Upper lobe of right lung (tissue), 1 donor: ENCODE results near the gene GABRP. TPM values are rescaled to one million over a fixed set of nuclear protein-coding genes. Genes with fewer than 3 reads are reported as not detected.
"Not testable (repeated sequence)": the region's sequence is repeated elsewhere in the genome, so short reads cannot be mapped to it uniquely, and the experiment has no call there.

ENCODE experiments used
- ATAC-seq: fragments of 200-7000 bp; cut with Tn5 transposase; one replicate; pipeline ENCODE4 v1.9.1; 2020; ENCODE audit warnings: mild to moderate bottlenecking, moderate library complexity
- DNase-seq: peaks from one replicate; pipeline ENCODE4 v3.0.0-alpha.2; 2020
- H3K27ac ChIP-seq: fragments of 200-600 bp; one replicate; pipeline ENCODE4 v1.8.0; 2022
- H3K27me3 ChIP-seq: fragments of 200-600 bp; one replicate; pipeline ENCODE4 v1.8.0; 2022; ENCODE audit warnings: mild to moderate bottlenecking
- H3K36me3 ChIP-seq: fragments of 200-600 bp; one replicate; pipeline ENCODE4 v1.8.0; 2022
- H3K4me1 ChIP-seq: fragments of 200-600 bp; one replicate; pipeline ENCODE4 v1.8.0; 2022
- H3K4me3 ChIP-seq: fragments of 200-600 bp; one replicate; pipeline ENCODE4 v1.8.0; 2022; ENCODE audit warnings: mild to moderate bottlenecking
- H3K9me3 ChIP-seq: fragments of 200-600 bp; one replicate; pipeline ENCODE4 v1.8.0; 2022
- CTCF ChIP-seq: fragments of 200-600 bp; IDR thresholded peaks from one replicate; pipeline ENCODE4 v1.8.0; 2022; ENCODE audit warnings: antibody characterized with exemption
- intact Hi-C: fragments of 100-400 bp; cut with DNase I; formaldehyde crosslinking; loops from one replicate; pipeline ENCODE4 v1.11.0; 2022
- total RNA-seq: library from RNA; stranded (reverse); fragmentation: NEBNext Ultra II Directional; extraction: Animal tissue kit (Norgen Biotek cat#: 25700); gene quantifications from one replicate; pipeline ENCODE4 v1.2.1, GENCODE V29; 2021
- donor health status: DM: no; HTN: yes; CAD: no; lungs with severe emphysema.

The GABRP gene
- total RNA-seq, 1 donor from 2014 or later = not detected

GRCh38 chr5:170750791-170751190 lies 32.7 kb upstream of the GABRP start:
- DNase-seq (no peak), ATAC-seq (no peak)
- intact Hi-C loops = no loop called here
- Histone ChIP-seq H3K4me1 (peaks cover 8% of the 10 kb centered on the region), H3K27me3 (peaks cover 3% of the 10 kb centered on the region), H3K27ac (no peak overlapping the region), H3K36me3 (no peaks in the 10 kb centered on the region), H3K4me3 (no peak overlapping the region), H3K9me3 (no peaks in the 10 kb centered on the region)
- TF ChIP-seq CTCF = no peak

- DNase-seq (no peak), ATAC-seq (no peak)
- Histone ChIP-seq H3K4me1 (peaks cover 9% of the 10 kb centered on the region), H3K9me3 (no peaks in the 10 kb centered on the region), H3K27ac (no peak overlapping the region), H3K4me3 (no peak overlapping the region), H3K27me3 (peaks cover 3% of the 10 kb centered on the region), H3K36me3 (no peaks in the 10 kb centered on the region)
- no peak for TF ChIP-seq CTCF
- intact Hi-C loops = no loop called here
Observed at GRCh38 chr5:170751631-170752030, 31.9 kb upstream of the GABRP start.

GRCh38 chr5:170752257-170753215 lies 31.0 kb upstream of the GABRP start:
- H3K9me3 ChIP-seq = no peaks in the 10 kb centered on the region
- no peaks in the 10 kb centered on the region for H3K36me3 ChIP-seq
- H3K27ac ChIP-seq = no peak overlapping the region
- peaks cover 3% of the 10 kb centered on the region for H3K27me3 ChIP-seq
- H3K4me3 ChIP-seq = no peak overlapping the region
- no peak for TF ChIP-seq CTCF
- intact Hi-C loops = no loop called here
- ATAC-seq (no peak), DNase-seq (no peak)
- peaks cover 17% of the 10 kb centered on the region for H3K4me1 ChIP-seq

GRCh38 chr5:170753311-170753710 lies 30.2 kb upstream of the GABRP start:
- H3K4me3 ChIP-seq = no peak overlapping the region
- no peaks in the 10 kb centered on the region for H3K9me3 ChIP-seq
- intact Hi-C loops = no loop called here
- peaks cover 3% of the 10 kb centered on the region for H3K27me3 ChIP-seq
- no peak overlapping the region for H3K27ac ChIP-seq
- DNase-seq (no peak), ATAC-seq (no peak)
- no peak for TF ChIP-seq CTCF
- no peaks in the 10 kb centered on the region for H3K36me3 ChIP-seq
- H3K4me1 ChIP-seq = peaks cover 21% of the 10 kb centered on the region

GRCh38 chr5:170754508-170754907 lies 29.0 kb upstream of the GABRP start:
- ATAC-seq, H3K27me3 ChIP-seq, H3K27ac ChIP-seq, H3K9me3 ChIP-seq, H3K36me3 ChIP-seq, intact Hi-C loops, H3K4me3 ChIP-seq, DNase-seq: not testable (repeated sequence)
- peaks cover 21% of the 10 kb centered on the region for H3K4me1 ChIP-seq

GRCh38 chr5:170755679-170756456 lies 27.7 kb upstream of the GABRP start:
- intact Hi-C loops = no loop called here
- no peaks in the 10 kb centered on the region for H3K36me3 ChIP-seq
- peak; percentile 86 for DNase-seq
- H3K4me3 ChIP-seq = no peak overlapping the region
- peak; percentile 96 for ATAC-seq
- H3K27ac ChIP-seq = peak overlapping the region; percentile 17
- peaks cover 3% of the 10 kb centered on the region for H3K27me3 ChIP-seq
- no peaks in the 10 kb centered on the region for H3K9me3 ChIP-seq
- TF ChIP-seq CTCF = no peak
- peaks cover 21% of the 10 kb centered on the region for H3K4me1 ChIP-seq
